ENCODE results near the gene CCDC34.

The CCDC34 gene, protein sequence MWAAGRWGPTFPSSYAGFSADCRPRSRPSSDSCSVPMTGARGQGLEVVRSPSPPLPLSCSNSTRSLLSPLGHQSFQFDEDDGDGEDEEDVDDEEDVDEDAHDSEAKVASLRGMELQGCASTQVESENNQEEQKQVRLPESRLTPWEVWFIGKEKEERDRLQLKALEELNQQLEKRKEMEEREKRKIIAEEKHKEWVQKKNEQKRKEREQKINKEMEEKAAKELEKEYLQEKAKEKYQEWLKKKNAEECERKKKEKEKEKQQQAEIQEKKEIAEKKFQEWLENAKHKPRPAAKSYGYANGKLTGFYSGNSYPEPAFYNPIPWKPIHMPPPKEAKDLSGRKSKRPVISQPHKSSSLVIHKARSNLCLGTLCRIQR

DNA sequence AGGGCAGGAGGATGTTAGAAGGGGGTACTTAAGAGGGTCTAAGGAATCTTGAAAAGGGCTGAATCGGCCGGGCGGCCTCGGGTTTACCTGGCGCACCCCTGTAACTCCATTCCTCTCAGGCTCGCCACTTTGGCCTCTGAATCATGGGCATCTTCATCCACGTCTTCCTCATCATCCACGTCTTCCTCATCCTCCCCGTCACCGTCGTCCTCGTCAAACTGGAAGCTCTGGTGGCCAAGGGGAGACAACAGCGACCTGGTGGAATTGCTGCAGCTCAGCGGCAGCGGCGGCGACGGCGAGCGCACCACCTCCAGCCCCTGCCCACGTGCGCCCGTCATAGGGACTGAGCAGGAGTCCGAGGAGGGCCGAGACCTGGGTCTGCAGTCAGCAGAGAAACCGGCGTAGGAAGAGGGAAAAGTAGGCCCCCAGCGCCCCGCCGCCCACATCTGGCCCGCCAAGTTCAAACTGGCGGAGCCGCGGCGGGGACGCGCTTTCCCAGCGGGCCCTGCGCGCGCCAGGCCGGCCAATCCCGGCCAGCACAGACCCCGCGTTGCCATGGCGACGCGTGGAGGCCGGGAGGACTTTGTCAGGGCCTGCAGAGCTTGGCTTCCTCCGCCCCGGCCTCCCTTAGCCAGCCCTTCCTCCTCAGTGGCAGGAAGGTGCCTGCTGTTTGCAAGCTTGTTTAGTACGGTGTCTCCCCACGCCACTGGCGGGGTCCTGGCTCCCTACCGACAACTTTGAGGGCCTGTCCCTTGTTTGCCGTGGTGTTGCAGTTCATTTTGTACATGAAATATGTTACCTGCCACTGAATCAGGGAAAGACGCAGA lies at the start of gene CCDC34:
Gene CCDC34 (minus strand): TSS at position 467 of the 827 bp plus-strand sequence. CDS start 21 bp downstream, at position 446.
- H3K4me1 ChIP-seq, result peaks cover 19% of the 10 kb centered on the region
- H3K4me3 ChIP-seq, result peak within 1 kb of the TSS; percentile 77
- H3K9me3 ChIP-seq, result no peaks in the 10 kb centered on the region
- H3K27ac ChIP-seq, result peak within 1 kb of the TSS; percentile 53
- no peaks in the 10 kb centered on the region for H3K27me3 ChIP-seq
- no peaks in the 10 kb centered on the region for H3K36me3 ChIP-seq
- TF ChIP-seq Cebpa-rat (IDR thresholded peaks at IDR 0.05), result no peak
- peak within 1 kb of the TSS; percentile 78 for H3K9ac ChIP-seq
- H4K20me1 ChIP-seq, result no peaks in the 10 kb centered on the region
- H3K4me2 ChIP-seq, result peak within 1 kb of the TSS; percentile 78

DNA sequence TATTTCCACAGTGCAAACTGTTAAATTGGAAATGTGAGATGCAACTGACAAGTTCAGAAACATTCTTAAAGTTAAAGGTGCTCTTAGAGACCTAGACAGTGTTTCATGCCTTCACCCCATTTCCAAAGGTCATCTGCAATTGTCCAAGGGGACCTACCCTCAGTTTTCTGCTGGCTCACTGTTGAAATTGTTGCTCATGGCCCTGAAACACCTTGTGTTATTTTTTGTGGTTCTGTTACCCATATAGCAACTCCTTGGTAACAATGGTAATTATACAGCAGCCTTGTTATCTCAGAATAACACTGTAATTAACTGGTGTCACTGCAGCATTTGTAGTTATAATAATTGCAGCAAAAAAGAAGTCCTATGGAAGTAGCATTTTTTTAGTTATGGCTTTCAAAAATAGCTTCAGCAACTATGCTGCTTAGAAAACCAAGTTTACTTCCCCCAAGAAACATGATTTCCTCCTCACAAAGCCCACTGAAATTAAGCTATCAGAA lies 49.2 kb upstream of the CCDC34 start:
- Histone ChIP-seq H3K4me2 (no peak overlapping the region), H3K4me3 (no peak overlapping the region), H3K27me3 (no peaks in the 10 kb centered on the region), H3K36me3 (no peaks in the 10 kb centered on the region), H3K27ac (no peak overlapping the region), H3K4me1 (no peaks in the 10 kb centered on the region), H3K9ac (no peak overlapping the region), H4K20me1 (no peaks in the 10 kb centered on the region), H3K9me3 (no peaks in the 10 kb centered on the region)
- TF ChIP-seq Cebpa-rat (IDR thresholded peaks at IDR 0.05), result no peak

DNA sequence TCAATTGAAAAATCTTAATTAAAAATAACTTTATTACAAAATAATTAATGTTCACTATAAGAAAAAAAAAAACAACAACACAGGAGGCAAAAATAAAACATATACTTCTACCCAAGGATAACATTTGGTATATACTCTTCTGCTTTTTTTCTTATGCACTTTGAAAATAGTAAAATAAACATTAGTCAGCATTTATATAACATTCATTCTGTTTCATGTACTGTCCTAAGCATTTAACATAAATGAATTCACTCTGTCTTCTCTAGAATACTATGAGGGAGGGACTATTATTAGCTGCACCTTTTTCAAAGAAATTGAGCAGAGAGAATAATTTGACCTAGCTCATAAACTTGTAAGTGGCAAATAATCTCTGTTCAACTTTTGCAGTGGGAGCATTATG lies 48.3 kb upstream of the CCDC34 start:
- no peaks in the 10 kb centered on the region for H3K4me1 ChIP-seq
- H4K20me1 ChIP-seq, result no peaks in the 10 kb centered on the region
- H3K9me3 ChIP-seq, result no peaks in the 10 kb centered on the region
- H3K4me3 ChIP-seq, result no peak overlapping the region
- no peak for TF ChIP-seq Cebpa-rat (IDR thresholded peaks at IDR 0.05)
- H3K27me3 ChIP-seq, result no peaks in the 10 kb centered on the region
- no peaks in the 10 kb centered on the region for H3K36me3 ChIP-seq
- no peak overlapping the region for H3K9ac ChIP-seq
- no peak overlapping the region for H3K27ac ChIP-seq
- H3K4me2 ChIP-seq, result no peak overlapping the region

DNA sequence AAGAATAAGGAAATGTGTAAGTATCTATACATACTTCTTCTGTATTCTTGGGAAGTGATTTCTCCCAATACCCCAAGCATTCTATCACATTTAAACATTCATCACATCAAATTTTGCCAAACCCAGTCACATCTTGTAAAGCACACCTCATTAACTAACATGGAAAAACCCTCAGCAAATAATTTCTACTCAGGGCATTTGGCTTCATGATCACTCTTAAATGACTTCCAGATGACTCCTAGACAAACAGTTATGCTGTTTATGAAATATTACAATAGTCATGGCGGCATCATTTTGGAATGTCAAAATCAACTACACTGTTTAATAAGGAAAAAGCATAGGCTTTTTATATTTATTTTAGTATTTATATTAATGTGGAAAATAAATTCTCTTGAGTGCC lies 47.3 kb upstream of the CCDC34 start:
- no peaks in the 10 kb centered on the region for H3K4me1 ChIP-seq
- no peak overlapping the region for H3K27ac ChIP-seq
- H3K4me2 ChIP-seq, result no peak overlapping the region
- no peak overlapping the region for H3K4me3 ChIP-seq
- no peaks in the 10 kb centered on the region for H3K36me3 ChIP-seq
- H4K20me1 ChIP-seq, result no peaks in the 10 kb centered on the region
- no peaks in the 10 kb centered on the region for H3K27me3 ChIP-seq
- H3K9ac ChIP-seq, result no peak overlapping the region
- TF ChIP-seq Cebpa-rat (IDR thresholded peaks at IDR 0.05), result no peak
- no peaks in the 10 kb centered on the region for H3K9me3 ChIP-seq

DNA sequence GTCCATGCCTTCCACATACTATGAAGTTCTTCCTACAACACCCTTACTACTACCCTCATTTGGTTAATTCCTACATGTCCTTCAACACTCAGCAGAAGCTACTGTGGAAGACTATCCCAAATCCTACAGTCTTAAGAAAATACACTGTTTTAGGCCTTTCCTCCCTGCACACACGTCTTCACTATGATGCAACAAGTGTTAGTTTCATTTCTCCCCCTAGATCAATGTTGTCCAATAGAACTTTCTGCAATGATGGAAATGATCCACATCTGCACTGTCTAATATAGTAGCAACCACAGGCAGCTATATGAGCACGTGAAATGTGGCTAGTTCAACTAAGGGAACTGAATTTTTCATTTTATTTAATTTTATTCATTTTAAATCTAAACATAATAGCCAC lies 46.7 kb upstream of the CCDC34 start:
- no peaks in the 10 kb centered on the region for H3K27me3 ChIP-seq
- H3K36me3 ChIP-seq, result no peaks in the 10 kb centered on the region
- H3K4me1 ChIP-seq, result no peaks in the 10 kb centered on the region
- no peak for TF ChIP-seq Cebpa-rat (IDR thresholded peaks at IDR 0.05)
- no peak overlapping the region for H3K4me2 ChIP-seq
- H3K27ac ChIP-seq, result no peak overlapping the region
- H3K4me3 ChIP-seq, result no peak overlapping the region
- no peak overlapping the region for H3K9ac ChIP-seq
- no peaks in the 10 kb centered on the region for H4K20me1 ChIP-seq
- no peaks in the 10 kb centered on the region for H3K9me3 ChIP-seq

DNA sequence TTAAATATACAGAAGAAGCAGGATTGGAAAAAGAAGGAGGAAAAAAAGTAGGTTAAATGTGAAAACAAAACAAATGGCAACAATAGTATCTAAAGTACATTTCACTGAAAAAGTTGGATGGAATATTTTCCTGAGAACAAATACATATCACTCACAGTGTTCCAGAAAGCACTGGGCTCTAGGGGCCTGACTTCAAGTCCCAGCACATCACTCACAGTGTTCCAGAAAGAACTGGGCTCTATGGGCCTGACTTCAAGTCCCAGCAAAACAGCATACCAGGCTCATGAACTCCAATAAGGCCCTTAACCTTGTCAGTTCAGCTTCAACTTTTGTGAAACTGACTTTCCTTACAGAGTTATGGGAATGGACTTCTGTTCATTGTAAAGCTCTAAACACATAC lies 46.0 kb upstream of the CCDC34 start:
- Histone ChIP-seq H4K20me1 (no peaks in the 10 kb centered on the region), H3K27ac (no peak overlapping the region), H3K9me3 (no peaks in the 10 kb centered on the region), H3K4me2 (no peak overlapping the region), H3K36me3 (no peaks in the 10 kb centered on the region), H3K27me3 (no peaks in the 10 kb centered on the region), H3K9ac (no peak overlapping the region), H3K4me3 (no peak overlapping the region), H3K4me1 (no peaks in the 10 kb centered on the region)
- TF ChIP-seq Cebpa-rat (IDR thresholded peaks at IDR 0.05), result no peak

DNA sequence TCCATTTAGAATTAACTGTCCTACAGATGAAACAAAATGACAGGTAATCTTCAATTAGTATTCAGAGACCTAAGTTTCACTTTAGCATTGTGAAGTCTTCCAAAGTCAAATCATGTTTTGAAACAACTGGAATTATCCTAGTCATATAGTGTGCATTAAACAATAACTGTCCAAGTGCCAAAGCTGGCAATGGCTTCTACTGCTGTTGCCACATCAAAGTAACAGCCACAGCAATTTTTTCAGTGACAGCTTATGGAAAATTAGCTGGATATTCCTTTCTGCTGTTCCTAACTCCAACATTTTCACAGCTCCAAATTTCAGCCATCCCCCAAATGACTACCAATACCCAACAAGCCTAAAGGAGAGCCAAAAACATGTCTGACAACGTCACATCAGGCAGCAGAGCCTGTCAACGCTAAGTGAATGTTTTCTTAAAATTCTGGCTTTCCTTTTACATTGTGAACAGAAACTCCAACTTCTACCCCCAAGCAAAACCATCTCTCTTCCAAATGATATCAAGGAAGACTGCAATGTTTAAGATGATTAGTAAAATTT lies 45.3 kb upstream of the CCDC34 start:
- H3K27ac ChIP-seq, result no peak overlapping the region

DNA sequence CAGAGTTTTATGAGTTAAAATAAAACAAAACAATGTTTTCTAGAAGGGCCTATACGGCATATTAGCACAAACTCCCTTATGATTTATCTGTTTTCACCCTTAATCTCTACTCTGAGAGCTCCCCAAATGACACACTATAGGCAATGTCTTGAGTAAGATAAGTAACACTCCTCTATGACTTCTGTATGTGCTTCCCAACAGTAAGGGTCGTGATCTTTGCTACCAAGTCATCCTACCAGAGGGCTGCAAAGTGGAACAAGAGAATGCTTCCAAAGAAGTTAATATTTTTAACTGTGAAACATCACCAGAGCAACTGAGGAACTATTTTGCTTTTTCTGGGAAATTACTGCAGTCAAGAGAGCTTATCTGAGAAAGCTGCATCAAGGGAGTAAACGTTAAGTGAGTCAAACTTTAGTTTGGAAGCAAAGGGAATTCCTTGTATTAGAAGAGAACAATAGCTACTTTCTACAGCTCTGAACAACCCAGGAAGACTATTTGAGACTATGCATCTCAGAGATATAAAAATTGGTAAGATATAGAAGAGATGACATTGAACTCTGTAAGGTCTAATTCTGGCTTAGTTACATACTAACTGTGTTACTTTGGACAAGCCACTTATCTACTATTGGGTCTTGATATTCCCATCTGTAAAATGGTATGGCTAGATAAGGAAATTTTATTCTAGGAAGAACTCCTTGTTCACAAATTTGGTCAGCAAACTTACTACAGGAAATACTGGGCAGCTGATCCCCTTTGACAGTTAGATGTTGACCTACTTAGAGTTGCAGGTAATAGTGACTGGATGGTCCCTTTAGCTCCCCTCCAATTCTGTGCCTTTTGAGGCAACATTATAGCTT lies 43.7 kb upstream of the CCDC34 start:
- H3K9ac ChIP-seq, result no peak overlapping the region
- H3K4me2 ChIP-seq, result no peak overlapping the region
- no peaks in the 10 kb centered on the region for H3K36me3 ChIP-seq
- H3K4me1 ChIP-seq, result no peaks in the 10 kb centered on the region
- H3K9me3 ChIP-seq, result no peaks in the 10 kb centered on the region
- no peak overlapping the region for H3K27ac ChIP-seq
- no peaks in the 10 kb centered on the region for H4K20me1 ChIP-seq
- H3K4me3 ChIP-seq, result no peak overlapping the region
- no peaks in the 10 kb centered on the region for H3K27me3 ChIP-seq
- no peak for TF ChIP-seq Cebpa-rat (IDR thresholded peaks at IDR 0.05)

More for the DNA sequence above, 45.3 kb upstream of the CCDC34 start:
- H3K4me1 ChIP-seq, result no peaks in the 10 kb centered on the region
- no peak overlapping the region for H3K9ac ChIP-seq
- H4K20me1 ChIP-seq, result no peaks in the 10 kb centered on the region
- H3K27me3 ChIP-seq, result no peaks in the 10 kb centered on the region
- H3K4me3 ChIP-seq, result no peak overlapping the region
- H3K36me3 ChIP-seq, result no peaks in the 10 kb centered on the region
- H3K9me3 ChIP-seq, result no peaks in the 10 kb centered on the region
- H3K4me2 ChIP-seq, result no peak overlapping the region
- no peak for TF ChIP-seq Cebpa-rat (IDR thresholded peaks at IDR 0.05)

DNA sequence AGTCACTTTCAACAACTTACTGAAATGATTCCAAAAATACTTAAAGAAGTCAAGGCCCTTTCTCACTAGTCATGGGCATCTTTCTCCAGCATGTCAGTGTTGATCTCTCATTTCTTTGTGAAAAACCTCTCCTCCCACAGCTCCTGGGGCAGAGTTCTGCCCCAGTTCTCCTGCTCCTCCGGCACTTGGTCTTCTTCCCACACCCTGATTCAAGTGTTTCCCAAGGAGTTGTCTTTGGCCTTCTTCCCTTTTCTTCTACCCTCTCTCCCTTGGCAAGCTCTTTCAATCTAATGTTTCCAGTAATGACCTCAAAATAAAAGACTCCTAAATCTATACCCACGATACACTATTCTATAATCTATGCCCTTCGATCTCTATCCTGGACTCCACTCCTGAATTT lies 42.1 kb upstream of the CCDC34 start:
- TF ChIP-seq Cebpa-rat (IDR thresholded peaks at IDR 0.05), result no peak
- Histone ChIP-seq H3K36me3 (no peaks in the 10 kb centered on the region), H3K27me3 (no peaks in the 10 kb centered on the region), H3K4me3 (no peak overlapping the region), H3K4me1 (no peaks in the 10 kb centered on the region), H3K9me3 (no peaks in the 10 kb centered on the region), H3K9ac (no peak overlapping the region), H4K20me1 (no peaks in the 10 kb centered on the region), H3K4me2 (no peak overlapping the region), H3K27ac (no peak overlapping the region)
